Mucosa of stomach (tissue), 1 donor: Measurements from ENCODE around the gene ANKRD16.
"Not testable (repeated sequence)": the region's sequence is repeated elsewhere in the genome, so short reads cannot be mapped to it uniquely, and the experiment has no call there.

Source experiments
- H3K27me3 ChIP-seq: one replicate; pipeline ENCODE4 v1.7.0; 2013; ENCODE audit warnings: mild to moderate bottlenecking, low read length; ENCODE audit not compliant: control insufficient read depth, insufficient read depth
- H3K36me3 ChIP-seq: one replicate; pipeline ENCODE4 v1.7.0; 2013; ENCODE audit warnings: low read length; ENCODE audit not compliant: control insufficient read depth, insufficient read depth
- H3K4me1 ChIP-seq: one replicate; pipeline ENCODE4 v1.7.0; 2013; ENCODE audit warnings: mild to moderate bottlenecking, low read length; ENCODE audit not compliant: control insufficient read depth, insufficient read depth
- H3K4me3 ChIP-seq: one replicate; pipeline ENCODE4 v1.7.0; 2013; ENCODE audit warnings: low read length
- H3K9ac ChIP-seq: one replicate; pipeline ENCODE4 v1.7.0; 2013; ENCODE audit warnings: mild to moderate bottlenecking, low read length, moderate library complexity
- H3K9me3 ChIP-seq: one replicate; pipeline ENCODE4 v1.7.0; 2013; ENCODE audit warnings: mild to moderate bottlenecking, low read length, moderate library complexity; ENCODE audit not compliant: control insufficient read depth
- donor health status: Pancreatic carcinoma.

ANKRD16 gene

GRCh38 chr10:5918763-5919162 is 29.1 kb upstream of the ANKRD16 start:
- Histone ChIP-seq H3K9ac (no peak overlapping the region), H3K27me3 (no peaks in the 10 kb centered on the region), H3K9me3 (no peaks in the 10 kb centered on the region), H3K36me3 (peaks cover 5% of the 10 kb centered on the region), H3K4me3 (no peak overlapping the region), H3K4me1 (no peaks in the 10 kb centered on the region)

DNA sequence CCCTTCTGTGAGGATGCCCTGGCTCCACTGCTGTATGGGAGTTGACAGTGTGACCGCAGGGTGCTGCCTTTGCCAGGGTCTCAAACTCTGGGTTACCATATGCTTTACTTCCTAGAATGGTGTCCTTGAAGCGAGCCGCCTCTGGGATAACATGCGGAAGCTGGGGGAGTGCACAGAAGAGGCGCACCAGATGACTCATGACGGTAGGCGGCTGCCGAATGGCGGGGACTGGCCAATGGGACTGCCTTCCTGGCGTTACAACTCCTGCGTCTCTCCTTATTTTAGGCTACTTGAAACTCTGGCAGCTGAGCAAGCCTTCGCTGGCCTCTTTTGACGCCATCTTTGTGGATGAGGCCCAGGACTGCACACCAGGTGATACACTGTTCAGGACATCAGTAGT is 27.6 kb upstream of the ANKRD16 start:
- no peaks in the 10 kb centered on the region for H3K4me1 ChIP-seq
- no peak overlapping the region for H3K9ac ChIP-seq
- no peak overlapping the region for H3K4me3 ChIP-seq
- H3K36me3 ChIP-seq: peaks cover 3% of the 10 kb centered on the region
- no peaks in the 10 kb centered on the region for H3K27me3 ChIP-seq
- no peaks in the 10 kb centered on the region for H3K9me3 ChIP-seq

DNA sequence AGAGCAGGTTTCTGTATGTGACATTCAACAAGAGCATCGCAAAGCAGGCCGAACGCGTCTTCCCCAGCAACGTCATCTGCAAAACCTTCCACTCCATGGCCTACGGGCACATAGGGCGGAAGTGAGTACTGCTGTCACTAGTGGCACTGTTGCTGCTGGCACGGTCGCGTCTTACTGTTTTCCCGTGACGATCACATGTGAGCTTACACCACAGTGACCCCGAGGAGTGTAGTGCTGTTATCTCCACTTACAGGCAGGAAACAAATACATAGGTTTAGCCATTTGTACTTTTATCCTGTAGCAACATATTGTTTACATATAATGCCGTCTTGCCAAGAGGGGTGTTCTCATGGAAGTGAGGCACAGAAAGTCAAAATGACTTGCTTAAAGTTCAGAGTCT is 25.8 kb upstream of the ANKRD16 start:
- no peak overlapping the region for H3K4me3 ChIP-seq
- H3K9ac ChIP-seq: no peak overlapping the region
- peaks cover 3% of the 10 kb centered on the region for H3K4me1 ChIP-seq
- no peaks in the 10 kb centered on the region for H3K9me3 ChIP-seq
- no peaks in the 10 kb centered on the region for H3K27me3 ChIP-seq
- peaks cover 15% of the 10 kb centered on the region for H3K36me3 ChIP-seq

- no peaks in the 10 kb centered on the region for H3K9me3 ChIP-seq
Measured at GRCh38 chr10:5913736-5914135, 24.0 kb upstream of the ANKRD16 start.

DNA sequence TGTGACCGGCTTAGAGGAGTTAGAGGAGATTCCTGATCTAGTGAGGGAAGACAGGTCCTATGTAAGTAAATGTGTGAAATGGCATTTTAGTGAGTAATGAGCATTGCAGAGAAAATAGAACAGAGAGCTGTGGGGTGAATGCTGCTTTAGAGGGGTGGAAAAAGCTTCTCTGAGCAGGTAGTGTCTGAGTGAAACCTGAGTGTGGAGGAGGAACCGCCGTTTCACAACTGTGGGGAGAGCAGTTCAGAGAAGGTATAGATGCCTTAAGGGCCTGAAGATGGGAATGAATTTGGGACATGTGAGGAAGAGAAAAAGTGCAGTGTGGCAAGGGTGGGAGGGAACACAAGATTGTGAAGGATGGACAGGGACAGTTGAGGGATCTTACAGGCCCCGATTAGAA is 22.0 kb upstream of the ANKRD16 start:
- H3K9me3 ChIP-seq: no peaks in the 10 kb centered on the region
- H3K4me1 ChIP-seq: peaks cover 3% of the 10 kb centered on the region
- no peak overlapping the region for H3K9ac ChIP-seq
- H3K27me3 ChIP-seq: no peaks in the 10 kb centered on the region
- no peak overlapping the region for H3K4me3 ChIP-seq
- H3K36me3 ChIP-seq: peaks cover 12% of the 10 kb centered on the region

More at GRCh38 chr10:5913736-5914135, 24.0 kb upstream of the ANKRD16 start:
- Histone ChIP-seq H3K9ac (no peak overlapping the region), H3K4me1 (peaks cover 3% of the 10 kb centered on the region), H3K27me3 (no peaks in the 10 kb centered on the region), H3K4me3 (no peak overlapping the region), H3K36me3 (peaks cover 13% of the 10 kb centered on the region)

GRCh38 chr10:5910323-5911100 is 20.8 kb upstream of the ANKRD16 start:
- peaks cover 3% of the 10 kb centered on the region for H3K4me1 ChIP-seq
- H3K9ac ChIP-seq: no peak overlapping the region
- H3K36me3 ChIP-seq: peaks cover 12% of the 10 kb centered on the region
- H3K9me3 ChIP-seq: no peaks in the 10 kb centered on the region
- H3K4me3 ChIP-seq: no peak overlapping the region
- H3K27me3 ChIP-seq: no peaks in the 10 kb centered on the region

DNA sequence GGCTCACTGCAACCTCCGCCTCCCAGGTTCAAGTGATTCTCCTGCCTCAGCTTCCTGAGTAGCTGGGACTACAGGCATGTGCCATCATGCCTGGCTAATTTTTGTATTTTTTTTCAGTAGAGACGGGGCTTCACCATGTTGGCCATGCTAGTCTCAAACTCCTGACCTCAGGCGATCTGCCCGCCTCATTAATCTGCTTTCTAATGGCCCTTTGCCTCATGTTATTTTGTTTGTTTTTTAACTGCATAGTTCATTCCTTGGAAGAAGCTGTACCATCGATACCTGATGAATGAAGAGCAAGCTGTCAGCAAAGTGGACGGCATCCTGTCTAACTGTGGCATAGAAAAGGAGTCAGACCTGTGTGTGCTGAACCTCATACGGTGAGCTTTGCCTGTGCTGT is 19.0 kb upstream of the ANKRD16 start:
- H3K9me3 ChIP-seq, H3K4me3 ChIP-seq, H3K27me3 ChIP-seq, H3K4me1 ChIP-seq, H3K9ac ChIP-seq: not testable (repeated sequence)
- peaks cover 12% of the 10 kb centered on the region for H3K36me3 ChIP-seq

DNA sequence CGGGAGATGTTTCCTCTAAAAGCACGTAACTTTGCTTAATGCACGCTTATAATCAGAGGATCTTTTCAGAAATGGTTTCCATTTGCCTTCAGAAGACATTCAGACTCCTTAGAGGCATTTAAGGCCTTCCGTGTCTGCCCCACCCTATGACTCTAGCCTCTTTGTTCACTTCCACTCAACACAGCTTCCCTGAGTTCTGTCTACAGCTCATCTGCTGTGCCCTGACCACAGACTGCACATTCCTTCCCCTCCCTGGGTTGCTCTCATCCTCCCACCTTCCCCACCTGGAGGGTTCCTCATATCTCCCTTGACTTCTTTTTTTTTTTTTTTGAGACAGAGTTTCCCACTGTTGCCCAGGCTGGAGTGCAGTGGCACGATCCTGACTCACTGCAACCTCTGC is 17.0 kb upstream of the ANKRD16 start:
- no peaks in the 10 kb centered on the region for H3K9me3 ChIP-seq
- no peaks in the 10 kb centered on the region for H3K27me3 ChIP-seq
- peaks cover 11% of the 10 kb centered on the region for H3K36me3 ChIP-seq

DNA sequence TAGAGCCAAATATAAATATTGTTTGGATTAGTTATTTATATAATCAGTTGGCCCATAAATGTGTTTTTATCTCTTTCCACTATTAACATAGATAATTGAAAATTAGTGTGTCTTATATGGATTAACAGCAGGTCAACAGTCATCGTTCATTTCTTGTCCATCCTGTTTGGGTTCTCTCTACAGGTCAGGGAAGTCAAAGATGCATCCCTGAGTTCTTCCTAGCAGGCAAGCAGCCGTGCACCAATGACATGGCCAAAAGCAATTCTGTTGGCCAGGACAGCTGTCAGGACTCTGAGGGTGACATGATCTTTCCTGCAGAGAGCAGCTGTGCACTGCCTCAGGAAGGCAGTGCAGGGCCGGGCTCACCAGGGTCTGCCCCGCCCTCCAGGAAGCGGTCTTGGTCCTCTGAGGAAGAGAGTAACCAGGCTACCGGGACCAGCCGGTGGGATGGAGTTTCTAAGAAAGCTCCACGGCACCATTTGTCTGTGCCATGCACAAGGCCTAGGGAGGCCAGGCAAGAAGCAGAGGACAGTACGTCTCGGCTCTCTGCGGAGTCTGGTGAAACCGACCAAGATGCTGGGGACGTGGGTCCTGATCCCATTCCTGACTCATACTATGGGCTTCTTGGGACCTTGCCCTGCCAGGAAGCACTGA is 16.3 kb upstream of the ANKRD16 start:
- Histone ChIP-seq H3K9me3 (no peaks in the 10 kb centered on the region), H3K27me3 (no peaks in the 10 kb centered on the region), H3K36me3 (peaks cover 4% of the 10 kb centered on the region), H3K4me1 (peaks cover 2% of the 10 kb centered on the region), H3K9ac (no peak overlapping the region), H3K4me3 (no peak overlapping the region)

More for the DNA sequence above, 17.0 kb upstream of the ANKRD16 start:
- Histone ChIP-seq H3K9ac (no peak overlapping the region), H3K4me1 (peaks cover 3% of the 10 kb centered on the region), H3K4me3 (no peak overlapping the region)

GRCh38 chr10:5904227-5904626 is 14.5 kb upstream of the ANKRD16 start:
- Histone ChIP-seq H3K27me3 (no peaks in the 10 kb centered on the region), H3K4me3 (no peak overlapping the region), H3K4me1 (no peaks in the 10 kb centered on the region), H3K9ac (no peak overlapping the region), H3K9me3 (no peaks in the 10 kb centered on the region), H3K36me3 (no peaks in the 10 kb centered on the region)

DNA sequence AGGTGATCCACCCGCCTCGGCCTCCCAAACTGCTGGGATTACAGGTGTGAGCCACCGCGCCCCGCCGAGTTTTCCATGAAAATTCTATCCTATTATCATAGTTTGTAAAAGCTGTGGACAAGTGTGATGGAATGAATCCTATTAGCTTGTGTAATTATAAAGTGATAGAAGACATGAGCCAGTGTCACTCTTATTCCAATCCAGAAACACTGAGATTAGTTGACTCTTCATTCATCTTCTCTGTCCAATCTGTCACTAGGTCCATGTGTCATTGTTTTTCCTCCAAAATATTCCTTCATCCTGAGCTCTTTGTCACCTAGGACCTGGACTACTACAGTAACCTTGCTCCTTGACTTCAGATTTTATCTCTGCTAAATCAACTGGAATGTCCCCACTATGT is 13.9 kb upstream of the ANKRD16 start:
- Histone ChIP-seq H3K4me3 (no peak overlapping the region), H3K36me3 (no peaks in the 10 kb centered on the region), H3K27me3 (no peaks in the 10 kb centered on the region), H3K4me1 (no peaks in the 10 kb centered on the region), H3K9me3 (no peaks in the 10 kb centered on the region), H3K9ac (no peak overlapping the region)

DNA sequence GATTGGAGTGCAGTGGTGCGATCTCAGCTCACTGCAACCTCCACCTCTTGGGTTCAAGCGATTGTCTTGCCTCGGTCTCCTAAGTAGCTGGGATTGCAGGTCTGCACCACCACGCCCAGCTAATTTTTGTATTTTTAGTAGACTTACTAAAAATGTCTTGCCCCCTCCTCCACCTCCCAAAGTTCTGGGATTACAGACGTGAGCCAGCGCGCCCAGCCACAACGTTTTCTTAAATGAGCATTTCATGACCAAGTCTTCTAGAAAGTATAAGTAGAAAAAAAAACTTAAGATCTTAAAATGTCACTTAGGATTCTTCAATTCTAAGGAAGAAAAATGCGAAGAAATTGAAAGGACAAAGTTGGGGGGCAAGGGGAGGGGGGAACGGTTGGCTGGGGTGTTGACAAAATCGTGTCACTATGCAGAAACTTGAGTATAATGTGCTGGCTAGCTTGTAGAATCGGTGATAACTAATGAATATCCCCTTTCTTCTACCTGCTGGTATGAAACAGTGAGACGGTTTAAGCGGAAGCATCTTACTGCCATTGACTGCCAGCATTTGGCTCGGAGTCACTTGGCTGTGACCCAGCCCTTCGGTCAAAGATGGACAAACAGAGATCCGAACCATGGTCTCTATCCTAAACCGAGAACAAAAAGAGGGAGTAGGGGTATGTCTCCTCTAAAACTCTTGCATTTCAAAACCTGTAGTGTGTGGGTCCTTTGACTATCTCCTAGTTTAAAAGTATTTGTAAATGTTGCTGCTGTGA is 13.0 kb upstream of the ANKRD16 start:
- no peaks in the 10 kb centered on the region for H3K36me3 ChIP-seq
- H3K9me3 ChIP-seq: no peaks in the 10 kb centered on the region
- H3K27me3 ChIP-seq: no peaks in the 10 kb centered on the region
- no peak overlapping the region for H3K4me3 ChIP-seq
- H3K4me1 ChIP-seq: no peaks in the 10 kb centered on the region
- no peak overlapping the region for H3K9ac ChIP-seq
